Cardiac muscle cell (in vitro differentiated cells and primary cell): ENCODE data around the gene ID1. TPM values are rescaled to one million over a fixed set of nuclear protein-coding genes. Genes with fewer than 3 reads are reported as not detected.
"Not testable (repeated sequence)": the region's sequence is repeated elsewhere in the genome, so short reads cannot be mapped to it uniquely, and the experiment has no call there.

Source experiments
- DNase-seq, 2 donors: peaks; one replicate each; pipeline versions ENCODE4 v3.0.0 to v3.0.0-alpha.2; 2010 to 2017; ENCODE audit warnings: low read depth in 1 of 2, low spot score in 1 of 2
- H3K27ac ChIP-seq: fragments of 200-600 bp; sonication (generic); 2 replicates; pipeline ENCODE4 v1.5.1; 2016
- H3K27me3 ChIP-seq: fragments of 200-600 bp; sonication (generic); 2 replicates; pipeline ENCODE4 v1.6.0; 2016; ENCODE audit warnings: control low read depth
- H3K36me3 ChIP-seq: fragments of 200-600 bp; sonication (generic); 2 replicates; pipeline ENCODE4 v1.5.1; 2016; ENCODE audit warnings: control low read depth
- H3K4me1 ChIP-seq: fragments of 200-600 bp; sonication (generic); 2 replicates; pipeline ENCODE4 v1.8.1; 2017; ENCODE audit warnings: low read depth, mild to moderate bottlenecking, mixed run types
- H3K4me3 ChIP-seq: fragments of 200-600 bp; sonication (generic); 2 replicates; pipeline ENCODE4 v1.5.1; 2016; ENCODE audit warnings: mild to moderate bottlenecking
- H3K9me3 ChIP-seq: fragments of 200-600 bp; sonication (generic); 2 replicates; pipeline ENCODE4 v1.5.1; 2017; ENCODE audit warnings: low read depth, mild to moderate bottlenecking, control low read depth
- polyA plus RNA-seq: library from polyadenylated mRNA; unstranded; fragments of >200 nt; fragmentation: Nextera tagmentation; extraction: Ambion mirVana; gene quantifications from 2 replicates; pipeline ENCODE4 v1.2.1, GENCODE V29; 2016
- total RNA-seq: library from RNA; depleted of rRNA; stranded (reverse); fragments of >200 nt; gene quantifications from 2 replicates; pipeline ENCODE4 v1.2.3, GENCODE V29; 2016
- TF ChIP-seq, protein P1 (sequence below): IDR thresholded peaks from 2 replicates; pipeline ENCODE4 v1.5.1; 2012; ENCODE audit warnings: low read depth, mild to moderate bottlenecking, low read length

The ID1 gene
- total and polyA plus RNA-seq, 2 experiments from 2014 or later = 152 to 766 TPM

DNA sequence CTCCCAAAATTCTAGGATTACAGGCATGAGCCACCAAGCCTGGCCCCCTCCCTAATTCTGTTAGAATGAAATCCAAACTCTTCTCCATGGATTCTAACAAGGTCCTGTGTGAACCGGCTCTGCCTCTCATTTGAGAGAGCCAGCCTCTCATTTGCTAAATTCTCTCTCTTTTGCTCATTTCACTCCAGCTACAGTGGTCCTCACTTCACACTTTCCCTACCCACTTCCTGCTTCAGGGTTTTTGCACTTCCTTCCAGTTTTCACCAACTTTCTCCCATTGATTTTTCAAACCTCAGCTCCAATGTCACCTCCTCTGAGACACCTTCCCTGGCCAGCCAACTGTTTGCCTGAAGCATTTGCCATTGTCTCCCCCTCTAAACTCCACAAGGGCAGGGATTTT is 37.7 kb downstream of the ID1 start:
- DNase-seq = no peak
- Histone ChIP-seq H3K4me3 (no peak overlapping the region), H3K4me1 (no peaks in the 10 kb centered on the region), H3K27ac (no peak overlapping the region), H3K36me3 (no peaks in the 10 kb centered on the region), H3K27me3 (no peaks in the 10 kb centered on the region), H3K9me3 (no peaks in the 10 kb centered on the region)
- TF ChIP-seq, protein P1, sequence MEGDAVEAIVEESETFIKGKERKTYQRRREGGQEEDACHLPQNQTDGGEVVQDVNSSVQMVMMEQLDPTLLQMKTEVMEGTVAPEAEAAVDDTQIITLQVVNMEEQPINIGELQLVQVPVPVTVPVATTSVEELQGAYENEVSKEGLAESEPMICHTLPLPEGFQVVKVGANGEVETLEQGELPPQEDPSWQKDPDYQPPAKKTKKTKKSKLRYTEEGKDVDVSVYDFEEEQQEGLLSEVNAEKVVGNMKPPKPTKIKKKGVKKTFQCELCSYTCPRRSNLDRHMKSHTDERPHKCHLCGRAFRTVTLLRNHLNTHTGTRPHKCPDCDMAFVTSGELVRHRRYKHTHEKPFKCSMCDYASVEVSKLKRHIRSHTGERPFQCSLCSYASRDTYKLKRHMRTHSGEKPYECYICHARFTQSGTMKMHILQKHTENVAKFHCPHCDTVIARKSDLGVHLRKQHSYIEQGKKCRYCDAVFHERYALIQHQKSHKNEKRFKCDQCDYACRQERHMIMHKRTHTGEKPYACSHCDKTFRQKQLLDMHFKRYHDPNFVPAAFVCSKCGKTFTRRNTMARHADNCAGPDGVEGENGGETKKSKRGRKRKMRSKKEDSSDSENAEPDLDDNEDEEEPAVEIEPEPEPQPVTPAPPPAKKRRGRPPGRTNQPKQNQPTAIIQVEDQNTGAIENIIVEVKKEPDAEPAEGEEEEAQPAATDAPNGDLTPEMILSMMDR = no peak

DNA sequence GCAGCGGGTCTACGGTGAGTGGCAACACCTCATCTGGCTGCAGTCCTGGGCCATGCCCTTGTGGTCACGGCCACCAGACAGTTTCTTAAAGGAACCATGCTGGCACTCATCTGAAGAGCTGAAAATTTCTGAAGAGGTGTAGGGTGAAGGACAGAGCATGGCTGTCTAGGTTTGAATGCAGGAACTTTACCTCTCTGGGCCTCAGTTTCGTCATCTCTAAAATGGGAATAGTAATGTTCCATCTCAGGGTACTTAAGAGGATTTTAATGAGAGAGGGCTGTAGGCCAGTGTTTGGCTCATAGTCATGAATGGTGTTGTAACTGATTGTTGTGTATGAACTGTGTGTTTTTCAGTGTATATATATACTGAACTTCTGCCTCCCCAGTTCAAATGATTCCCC is 38.4 kb downstream of the ID1 start:
- TF ChIP-seq, protein P1 = no peak
- H3K4me3 ChIP-seq = no peak overlapping the region
- no peaks in the 10 kb centered on the region for H3K9me3 ChIP-seq
- H3K27me3 ChIP-seq = no peaks in the 10 kb centered on the region
- no peaks in the 10 kb centered on the region for H3K36me3 ChIP-seq
- DNase-seq = no peak
- H3K4me1 ChIP-seq = no peaks in the 10 kb centered on the region
- H3K27ac ChIP-seq = no peak overlapping the region

DNA sequence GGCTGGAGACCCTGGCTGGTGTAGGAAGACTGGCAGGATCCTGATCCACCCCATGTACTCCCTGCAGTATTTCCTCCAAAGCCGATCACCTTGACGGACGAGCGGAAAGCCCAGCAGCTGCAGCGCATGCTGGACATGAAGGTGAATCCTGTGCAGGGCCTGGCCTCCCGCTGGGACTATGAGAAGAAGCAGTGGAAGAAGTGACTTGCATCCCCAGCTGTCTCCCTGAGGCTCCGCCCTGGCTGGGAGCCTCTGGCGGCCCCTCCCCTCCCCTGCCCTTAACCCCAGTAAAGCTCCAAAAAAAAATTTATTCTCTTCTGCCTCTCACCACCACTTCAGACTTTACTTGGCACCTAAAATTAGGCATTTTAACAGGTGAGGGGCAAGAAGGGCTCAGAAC is 39.6 kb downstream of the ID1 start:
- no peak overlapping the region for H3K27ac ChIP-seq
- no peak for DNase-seq
- H3K36me3 ChIP-seq = no peaks in the 10 kb centered on the region
- H3K4me3 ChIP-seq = no peak overlapping the region
- H3K9me3 ChIP-seq = no peaks in the 10 kb centered on the region
- TF ChIP-seq, protein P1 = no peak
- no peaks in the 10 kb centered on the region for H3K27me3 ChIP-seq
- H3K4me1 ChIP-seq = no peaks in the 10 kb centered on the region

DNA sequence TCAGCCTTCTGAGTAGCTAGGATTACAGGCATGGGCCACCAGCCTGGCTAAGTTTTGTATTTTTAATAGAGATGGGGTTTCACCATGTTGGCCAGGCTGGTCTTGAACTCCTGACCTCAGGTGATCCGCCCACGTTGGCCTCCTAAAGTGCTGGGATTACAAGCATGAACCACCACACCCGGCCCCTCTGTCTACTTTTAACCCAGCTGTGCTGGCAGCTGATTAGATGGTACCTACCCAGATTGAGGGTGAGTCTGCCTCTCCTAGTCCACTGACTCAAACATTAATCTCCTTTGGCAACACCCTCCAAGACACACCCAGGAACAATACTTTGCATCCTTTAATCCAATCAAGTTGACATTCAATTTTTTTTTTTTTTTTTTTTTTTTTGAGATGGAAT is 43.0 kb downstream of the ID1 start:
- DNase-seq, H3K27me3 ChIP-seq, H3K4me1 ChIP-seq, H3K9me3 ChIP-seq, H3K4me3 ChIP-seq, H3K36me3 ChIP-seq, H3K27ac ChIP-seq: not testable (repeated sequence)

DNA sequence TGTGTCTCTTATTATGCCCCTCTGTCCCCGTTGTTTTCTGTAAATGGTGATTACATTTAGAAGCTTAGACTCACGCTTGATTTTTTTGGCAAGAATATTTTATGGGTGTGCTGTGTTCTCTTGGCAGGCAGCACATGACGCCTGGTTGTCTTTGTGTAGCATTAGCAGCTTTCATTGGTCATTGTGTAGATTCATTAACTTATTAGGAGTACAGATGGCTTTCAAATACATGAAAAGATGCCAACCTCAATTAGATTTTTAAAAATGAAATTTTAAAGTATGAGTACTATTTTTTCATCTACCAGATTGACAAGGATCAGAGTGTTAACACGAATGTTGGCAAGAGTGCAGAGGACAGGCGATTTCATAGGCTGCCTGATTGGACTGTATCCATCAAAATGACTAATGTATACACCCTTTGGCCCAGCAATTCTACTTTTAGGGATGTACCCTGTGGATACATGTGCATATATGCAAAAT is 47.9 kb downstream of the ID1 start:
- H3K4me1 ChIP-seq = no peaks in the 10 kb centered on the region

DNA sequence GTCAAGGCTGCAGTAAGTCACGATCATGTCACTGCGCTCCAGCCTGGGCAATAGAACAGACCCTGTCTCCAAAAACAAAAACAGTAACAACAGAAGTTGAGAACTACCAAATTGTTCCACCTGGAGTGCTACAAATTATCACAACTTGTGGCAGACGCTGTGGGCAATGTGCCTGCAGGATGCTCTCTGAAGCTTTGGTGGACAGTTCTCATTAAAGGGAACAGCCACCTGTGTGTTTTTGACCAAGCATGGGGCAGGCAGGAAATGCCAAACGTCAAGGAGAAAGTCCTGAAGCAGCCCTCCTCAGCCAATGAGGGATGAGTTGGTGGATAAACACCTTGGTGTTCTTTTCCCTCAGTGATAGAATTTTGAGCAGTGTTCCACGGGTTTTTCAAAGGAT is 48.5 kb downstream of the ID1 start:
- no peaks in the 10 kb centered on the region for H3K9me3 ChIP-seq
- DNase-seq = no peak
- no peaks in the 10 kb centered on the region for H3K4me1 ChIP-seq
- no peaks in the 10 kb centered on the region for H3K36me3 ChIP-seq
- no peak overlapping the region for H3K27ac ChIP-seq
- TF ChIP-seq, protein P1 = no peak
- H3K27me3 ChIP-seq = no peaks in the 10 kb centered on the region
- no peak overlapping the region for H3K4me3 ChIP-seq

More for the DNA sequence above, 47.9 kb downstream of the ID1 start:
- Histone ChIP-seq H3K4me3 (no peak overlapping the region), H3K36me3 (no peaks in the 10 kb centered on the region), H3K27ac (no peak overlapping the region), H3K27me3 (no peaks in the 10 kb centered on the region), H3K9me3 (no peaks in the 10 kb centered on the region)
- DNase-seq = peak in 1 of 2 donors; percentile 66
- TF ChIP-seq, protein P1 = no peak
